Activated T-cell treated with anti-CD3 and anti-CD28 coated beads, Interleukin-2, amount 50 U/mL, for 48 hours (primary cell): ENCODE measurements around the gene EMC10.

Source experiments
- DNase-seq, 2 experiments: peaks; one replicate each; pipeline ENCODE4 v3.0.0-alpha.2; 2020

EMC10 gene

GRCh38 chr19:50500060-50500752 lies 23.9 kb downstream of the EMC10 start:
- no peak for DNase-seq

DNA sequence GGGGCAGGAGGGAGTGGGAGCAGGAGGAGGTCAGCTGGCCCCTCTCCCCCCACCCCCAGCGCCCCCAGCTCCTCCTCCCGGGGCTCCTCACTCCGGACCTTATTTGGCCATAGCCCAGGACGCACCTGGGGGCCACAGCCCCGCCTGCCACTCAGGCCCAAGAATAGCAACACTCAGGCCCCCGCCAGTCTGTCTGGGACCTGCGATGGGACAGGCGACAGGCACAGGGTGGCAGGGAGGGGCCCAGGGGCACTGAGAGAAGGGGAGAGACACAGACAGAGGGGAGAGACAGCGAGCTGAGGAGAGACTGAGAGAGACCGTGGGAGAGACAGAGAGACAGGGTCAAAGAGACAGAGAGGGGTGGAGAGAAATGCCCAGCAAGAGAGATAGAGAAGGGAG lies 24.4 kb downstream of the EMC10 start:
- DNase-seq: no peak

GRCh38 chr19:50501186-50501567 lies 24.9 kb downstream of the EMC10 start:
- no peak for DNase-seq

DNA sequence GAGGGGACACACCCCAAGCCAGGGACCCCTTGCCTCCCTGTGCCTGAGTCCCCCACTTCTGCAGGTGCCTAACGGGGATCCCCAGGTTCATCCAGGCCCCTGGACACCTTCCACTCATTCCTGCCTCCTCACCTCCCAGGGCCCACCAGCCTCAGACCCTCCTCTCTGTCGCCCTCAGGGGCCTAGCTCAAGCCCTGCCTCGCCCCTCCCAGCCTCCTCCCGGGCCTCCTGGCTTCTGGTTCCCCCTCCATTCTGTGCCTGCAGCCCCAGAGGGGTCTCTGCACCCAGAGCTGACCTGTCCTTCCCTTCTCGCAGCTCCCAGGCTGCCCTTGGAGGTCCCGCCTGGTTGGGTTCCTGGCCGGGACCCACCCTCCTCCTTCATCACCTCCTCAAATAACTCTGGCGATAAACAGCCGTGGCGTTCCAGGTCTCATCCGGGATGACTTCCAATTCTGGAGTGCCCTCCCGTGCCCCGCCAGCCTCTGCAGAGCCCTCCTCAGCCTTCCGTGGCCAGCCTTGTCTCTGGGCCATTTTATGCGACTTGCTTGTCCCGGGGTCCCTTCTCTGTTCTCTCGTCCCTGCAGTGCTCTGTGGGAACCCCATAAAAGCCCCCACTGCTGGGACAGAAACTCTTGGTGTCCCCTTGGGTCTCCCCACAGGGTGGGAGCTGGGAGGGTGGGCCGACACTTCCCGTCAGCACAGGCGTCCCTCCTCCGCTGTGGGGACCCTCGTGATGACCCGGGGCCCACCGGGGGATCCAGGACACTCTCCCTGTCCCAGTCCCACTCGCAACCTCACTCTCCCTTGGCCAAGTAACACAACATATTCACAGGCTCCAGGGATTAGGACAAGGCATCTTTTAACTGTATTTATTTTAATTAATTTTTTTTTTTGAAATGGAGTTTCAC lies 25.5 kb downstream of the EMC10 start:
- DNase-seq: no peak

GRCh38 chr19:50505856-50506611 lies 29.7 kb downstream of the EMC10 start:
- no peak for DNase-seq

DNA sequence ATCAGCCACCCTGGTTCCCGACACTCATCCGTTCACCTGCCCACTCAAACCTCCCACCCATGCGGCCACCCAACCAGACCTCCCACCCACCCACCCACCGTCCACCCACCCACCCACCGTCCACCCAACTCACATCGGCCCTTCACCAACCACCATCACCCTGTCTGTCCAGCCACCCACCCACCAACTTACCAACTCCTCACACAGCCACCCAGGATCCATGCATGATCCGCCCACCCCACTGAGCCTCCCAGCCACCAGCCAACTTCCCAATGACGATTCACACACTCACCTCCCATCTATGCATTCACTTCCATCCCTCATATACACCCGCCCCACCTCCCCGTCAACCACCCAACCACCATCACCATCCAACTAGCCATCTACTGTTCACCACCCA lies 30.4 kb downstream of the EMC10 start:
- DNase-seq: no peak

GRCh38 chr19:50507376-50507775 lies 31.1 kb downstream of the EMC10 start:
- no peak for DNase-seq

DNA sequence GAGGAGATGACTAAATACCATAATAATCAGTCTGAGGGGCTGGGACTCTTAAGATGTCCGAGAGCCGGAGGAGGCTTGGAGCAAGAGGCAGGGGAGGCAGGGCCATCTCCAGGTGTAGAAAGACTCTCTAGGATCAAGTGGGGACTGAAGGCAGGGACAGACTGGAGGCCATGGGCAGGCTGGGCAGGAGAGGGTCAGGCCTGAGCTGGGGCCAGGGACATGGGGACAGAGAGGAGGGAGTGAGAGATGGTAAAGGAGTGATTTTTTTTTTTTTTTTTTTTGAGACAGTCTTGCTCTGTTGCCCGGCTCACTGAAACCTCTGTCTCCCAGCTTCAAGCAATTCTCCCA lies 32.5 kb downstream of the EMC10 start:
- no peak for DNase-seq

DNA sequence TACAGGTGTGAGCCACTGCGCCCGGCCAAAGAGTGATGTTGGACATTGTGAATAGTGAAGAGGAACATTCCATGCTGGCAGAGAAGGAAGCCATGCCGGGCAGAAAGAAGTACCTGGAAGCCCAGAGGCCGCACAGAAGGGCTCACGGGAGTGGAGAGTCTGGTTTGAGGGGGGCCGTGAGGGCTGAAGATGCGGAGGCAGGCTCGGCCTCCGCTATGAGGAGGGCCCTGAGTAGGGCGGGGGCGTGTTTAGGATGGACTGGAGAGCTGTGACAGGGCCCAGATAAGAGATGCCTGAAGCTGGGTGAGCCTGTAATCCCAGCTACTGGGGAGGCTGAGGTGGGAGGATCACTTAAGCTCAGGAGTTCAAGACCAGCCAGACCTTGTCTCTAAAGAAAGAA lies 33.1 kb downstream of the EMC10 start:
- no peak for DNase-seq

DNA sequence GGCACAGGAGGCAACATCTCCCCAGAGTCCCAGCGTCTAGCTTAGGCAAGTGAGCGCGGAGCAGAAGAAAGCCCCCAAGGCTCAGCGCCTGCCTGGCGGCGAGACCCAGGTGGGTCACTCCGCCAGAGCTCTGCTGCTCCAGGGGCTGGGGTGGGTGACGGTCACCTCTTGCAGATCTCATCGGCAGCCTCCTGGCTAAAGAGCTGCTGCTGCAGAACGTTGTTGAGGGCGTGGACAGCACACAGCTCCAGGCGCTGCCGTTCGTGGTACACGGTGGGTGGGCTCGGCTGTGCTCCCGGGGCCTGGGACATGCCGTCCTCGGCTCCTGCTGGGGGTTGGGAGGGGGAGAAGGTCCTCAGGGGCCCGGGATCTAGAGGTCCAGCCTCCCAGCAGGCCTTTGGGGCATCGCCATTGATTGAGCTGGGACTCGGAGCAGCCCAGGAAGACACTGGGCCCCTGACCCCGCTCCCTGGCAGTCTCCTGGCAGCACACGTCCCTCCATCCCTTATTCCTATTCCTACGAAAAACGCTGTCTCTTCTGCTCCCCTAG lies 33.9 kb downstream of the EMC10 start:
- DNase-seq: no peak

DNA sequence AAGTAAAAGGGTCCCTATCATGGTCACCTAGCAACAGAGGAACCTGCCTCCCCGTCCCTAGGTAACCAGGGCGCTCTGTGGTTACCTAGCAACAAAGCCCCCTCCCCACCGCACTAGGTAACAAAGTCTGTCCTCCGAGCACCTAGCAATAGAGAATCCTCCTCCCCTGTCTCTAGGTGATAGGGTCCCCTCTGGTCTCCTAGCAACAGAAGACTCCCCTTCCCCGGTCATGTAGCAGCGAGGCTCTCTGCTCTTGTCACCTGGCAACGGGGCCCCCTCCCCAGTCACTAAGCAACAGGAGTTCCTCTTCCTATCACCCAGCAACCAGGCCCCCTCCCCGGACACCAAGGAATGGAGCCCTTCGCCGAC lies 34.4 kb downstream of the EMC10 start:
- DNase-seq: no peak

DNA sequence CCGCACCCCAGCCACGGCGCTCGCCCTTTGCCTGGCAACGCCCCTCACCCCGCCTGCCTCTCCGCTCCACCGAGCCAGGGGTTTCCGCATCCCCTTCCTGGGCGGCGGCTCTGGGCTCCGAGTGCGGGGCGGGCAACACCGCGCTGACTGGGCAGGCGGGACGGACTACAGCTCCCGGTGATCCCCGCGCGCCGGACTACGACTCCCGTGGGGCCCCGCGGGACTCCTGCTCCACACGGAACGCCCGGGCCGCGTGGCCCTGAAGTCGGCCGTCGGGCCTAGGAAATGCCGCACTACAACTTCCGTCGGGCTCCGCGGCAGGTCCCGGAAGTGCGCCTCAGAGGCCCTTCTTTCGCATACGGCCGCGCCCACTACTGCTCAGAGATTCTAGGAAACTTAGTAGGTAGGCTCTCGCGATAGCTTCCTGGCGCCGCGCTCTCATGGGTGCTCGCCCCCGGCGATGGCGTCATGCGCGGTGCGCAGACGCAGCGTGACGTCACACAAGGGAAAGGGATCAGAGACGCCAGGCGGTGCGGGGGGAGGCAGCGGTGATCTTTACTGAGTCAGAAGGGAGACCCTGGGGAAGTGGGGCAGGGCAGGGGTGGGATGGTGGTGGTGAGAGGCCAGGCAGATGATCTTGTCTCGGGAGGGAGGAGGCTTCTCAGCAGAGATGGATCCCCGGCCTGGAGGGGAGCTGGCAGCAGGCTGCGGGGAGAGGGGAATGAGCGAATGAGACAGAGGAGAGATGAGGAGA lies 34.9 kb downstream of the EMC10 start, which contains the start of gene JOSD2:
TSS of gene JOSD2 (minus strand) at position 123 of the 754 bp plus-strand sequence. CDS start 760 bp downstream, outside the sequence.
- peak; percentile 96 to 97 for DNase-seq

DNA sequence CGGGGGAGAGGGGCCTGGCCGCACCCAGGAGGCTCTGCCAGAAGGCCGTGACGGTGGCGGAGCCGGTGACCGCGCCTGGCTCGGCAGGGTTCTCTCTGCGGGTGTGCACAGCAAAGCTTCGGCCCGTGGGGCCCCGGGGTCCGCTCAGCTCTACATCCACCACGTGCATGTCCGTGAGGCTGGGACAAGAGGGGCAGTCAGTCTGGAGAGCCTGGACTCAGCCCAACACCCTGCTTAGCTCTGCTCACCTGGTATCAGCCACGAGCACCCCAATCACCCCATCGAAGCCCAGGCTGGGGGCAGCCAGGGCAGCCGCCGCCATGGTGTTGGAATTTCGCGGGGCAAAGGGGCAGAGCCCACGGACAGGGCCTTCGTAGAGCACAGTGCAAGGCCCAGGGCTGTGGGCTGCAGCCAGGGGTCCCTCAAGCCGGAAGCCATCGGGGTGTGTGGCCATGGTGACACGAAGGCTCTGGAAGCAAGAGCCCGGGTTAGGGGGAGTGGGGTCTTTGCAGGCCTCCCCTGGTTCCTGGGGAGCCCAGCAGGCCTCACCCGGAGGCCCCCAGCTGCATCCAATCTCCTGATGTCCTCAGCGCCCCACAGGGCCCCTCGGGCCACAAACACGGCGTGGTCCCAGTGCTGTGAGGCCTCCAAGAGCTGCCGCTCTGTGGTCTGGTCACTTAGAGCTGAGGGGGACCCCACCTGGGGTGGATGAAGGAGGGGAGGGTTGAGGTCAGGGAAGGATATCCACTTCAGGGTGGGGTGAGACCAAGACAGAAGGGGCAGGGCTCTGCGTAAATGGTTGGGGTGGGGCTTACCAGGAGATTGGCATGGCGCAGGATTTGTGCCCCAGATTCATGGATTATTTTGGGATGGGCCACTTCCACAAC lies 36.0 kb downstream of the EMC10 start:
- DNase-seq: no peak

- DNase-seq: no peak
Observed at GRCh38 chr19:50512999-50513745, 36.9 kb downstream of the EMC10 start.

GRCh38 chr19:50513746-50514345 lies 37.5 kb downstream of the EMC10 start, which contains the start of gene ASPDH:
ASPDH (minus strand) TSS chr19:50513913; CDS start chr19:50513823, 90 bp downstream.
- DNase-seq: no peak

DNA sequence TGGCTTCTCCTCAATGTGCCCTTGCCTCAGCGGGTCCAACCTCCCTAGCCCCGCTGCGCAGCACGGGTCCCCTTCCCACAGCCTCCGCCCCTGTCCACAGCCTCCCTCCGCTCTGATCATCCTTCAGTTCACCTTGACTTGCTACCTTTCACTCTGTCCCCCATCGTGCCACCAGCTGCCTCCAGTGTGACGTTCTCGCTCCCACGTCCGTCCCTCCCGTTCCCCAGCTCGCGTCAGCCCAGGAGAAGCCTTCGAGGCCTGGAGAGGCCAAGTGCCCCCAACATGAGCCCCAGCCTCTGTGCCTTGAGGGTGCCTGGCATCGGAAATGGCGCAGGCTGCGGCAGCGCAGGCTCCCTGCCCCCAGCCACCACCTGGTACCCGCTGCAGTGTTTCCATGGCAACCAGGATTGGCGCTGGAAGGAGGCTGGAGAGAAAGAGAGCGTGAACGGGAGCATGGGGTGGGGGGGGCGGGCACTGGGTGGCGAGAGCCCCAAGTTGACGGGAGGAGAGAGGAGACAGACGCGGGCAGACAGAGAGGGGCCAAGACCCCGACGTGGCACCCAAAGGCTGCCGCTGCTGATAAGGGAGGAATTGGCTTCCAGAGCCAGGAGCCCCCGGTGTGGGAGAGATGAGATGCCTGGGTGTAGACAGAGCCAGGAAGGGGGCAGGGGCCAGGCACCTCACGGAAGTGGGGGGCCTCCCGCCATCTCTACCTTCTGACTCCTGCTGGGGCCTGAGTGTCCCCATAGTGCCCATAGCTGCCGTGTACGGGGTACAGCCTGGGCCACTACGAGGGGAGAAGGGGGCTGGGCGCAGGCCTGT lies 38.2 kb downstream of the EMC10 start:
- DNase-seq: no peak

DNA sequence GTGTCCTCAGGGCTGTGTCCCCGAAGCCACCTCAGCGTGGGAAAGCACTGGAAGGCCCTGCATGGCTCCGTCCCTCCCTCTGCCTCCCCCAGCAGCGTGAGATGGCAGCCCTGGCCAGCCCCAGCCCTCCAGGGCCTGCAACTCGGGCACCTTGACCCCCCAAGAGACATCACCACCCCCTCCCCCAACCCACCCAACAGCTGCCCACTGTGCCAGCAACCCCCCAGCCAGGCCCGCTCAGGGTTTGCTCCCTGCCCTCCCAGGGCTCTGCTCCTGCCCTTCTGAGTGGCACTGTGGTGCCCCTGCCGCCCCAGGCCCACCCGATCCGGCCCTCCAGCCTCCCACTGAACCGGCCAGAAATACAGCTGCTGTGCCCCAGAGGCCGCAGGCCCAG lies 38.9 kb downstream of the EMC10 start:
- no peak for DNase-seq

- no peak for DNase-seq
Observed at GRCh38 chr19:50516456-50516855, 40.1 kb downstream of the EMC10 start.
